NAMALWA (cell line): Measurements from ENCODE around the gene AJAP1.
A peak's percentile ranks its signal among the peaks of the same experiment; 100 is the strongest.

Experiments
- DNase-seq: peaks from one replicate; pipeline ENCODE4 v3.0.0-alpha.2; 2015; ENCODE audit warnings: low spot score

The AJAP1 gene

DNA sequence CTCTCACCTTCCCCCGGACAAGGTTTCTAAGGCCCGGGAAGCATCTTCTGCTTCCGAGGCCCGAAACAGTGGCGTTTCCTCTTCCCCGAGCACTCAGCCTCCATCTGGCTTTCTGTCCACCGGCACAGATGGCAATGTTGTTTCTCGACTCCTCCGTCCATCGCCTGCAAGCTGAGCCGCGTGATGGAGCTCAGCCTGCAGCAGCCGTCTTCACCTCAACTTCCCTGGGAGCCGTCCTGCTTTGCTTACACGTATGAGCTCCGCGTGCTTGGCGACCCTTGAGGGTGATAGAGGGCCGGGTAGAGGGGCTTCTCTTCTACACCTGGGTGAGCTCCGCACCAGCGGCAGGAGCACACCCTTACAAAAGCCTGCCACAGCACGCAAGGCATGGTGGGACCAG, 80.4 kb downstream of the AJAP1 start:
- DNase-seq: no peak

DNA sequence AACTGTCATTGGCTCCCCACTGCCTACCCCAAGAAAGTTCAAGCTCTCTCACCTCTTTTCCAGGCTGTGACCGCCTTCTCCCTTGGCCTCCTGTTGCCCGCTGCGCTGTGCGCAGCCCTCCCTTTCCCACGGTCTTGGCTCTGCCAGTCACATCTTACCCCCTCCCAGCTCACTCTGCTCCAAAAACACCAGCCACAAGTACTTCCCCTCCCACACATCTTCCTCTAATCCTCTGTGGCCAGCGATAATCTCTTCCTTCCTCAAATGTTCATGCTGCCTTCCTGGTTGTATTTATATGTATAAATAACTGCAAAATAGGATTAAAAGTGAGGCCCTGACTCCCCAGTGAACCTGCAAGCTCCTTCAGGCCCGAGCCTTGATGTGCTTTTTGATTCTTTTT, 81.8 kb downstream of the AJAP1 start:
- DNase-seq: no peak

DNA sequence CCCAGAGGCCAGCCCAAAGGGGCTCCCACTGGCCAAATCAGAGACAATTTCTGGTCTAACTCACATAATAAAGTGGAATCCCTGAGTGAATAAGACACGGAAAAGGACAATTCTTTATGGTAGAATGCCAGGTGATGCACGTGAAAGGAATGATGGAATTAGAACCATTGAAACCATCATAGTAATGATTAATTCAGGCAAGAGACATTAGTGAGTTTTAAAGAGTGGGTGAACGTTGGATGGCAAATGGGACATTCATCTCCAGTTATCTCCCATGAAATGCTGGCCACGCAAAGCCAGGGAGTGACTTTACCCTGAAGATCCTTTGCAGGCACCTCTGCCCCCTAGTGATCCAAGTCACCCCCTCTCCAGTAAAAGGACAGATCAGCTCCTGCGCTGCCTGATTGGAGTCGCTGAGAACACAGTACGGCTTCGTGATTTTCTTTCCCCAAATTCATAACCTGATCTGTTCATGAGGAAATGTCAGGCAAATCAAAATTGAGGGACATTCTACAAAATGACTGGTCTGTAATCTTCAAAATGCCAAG, 87.5 kb downstream of the AJAP1 start:
- no peak for DNase-seq

DNA sequence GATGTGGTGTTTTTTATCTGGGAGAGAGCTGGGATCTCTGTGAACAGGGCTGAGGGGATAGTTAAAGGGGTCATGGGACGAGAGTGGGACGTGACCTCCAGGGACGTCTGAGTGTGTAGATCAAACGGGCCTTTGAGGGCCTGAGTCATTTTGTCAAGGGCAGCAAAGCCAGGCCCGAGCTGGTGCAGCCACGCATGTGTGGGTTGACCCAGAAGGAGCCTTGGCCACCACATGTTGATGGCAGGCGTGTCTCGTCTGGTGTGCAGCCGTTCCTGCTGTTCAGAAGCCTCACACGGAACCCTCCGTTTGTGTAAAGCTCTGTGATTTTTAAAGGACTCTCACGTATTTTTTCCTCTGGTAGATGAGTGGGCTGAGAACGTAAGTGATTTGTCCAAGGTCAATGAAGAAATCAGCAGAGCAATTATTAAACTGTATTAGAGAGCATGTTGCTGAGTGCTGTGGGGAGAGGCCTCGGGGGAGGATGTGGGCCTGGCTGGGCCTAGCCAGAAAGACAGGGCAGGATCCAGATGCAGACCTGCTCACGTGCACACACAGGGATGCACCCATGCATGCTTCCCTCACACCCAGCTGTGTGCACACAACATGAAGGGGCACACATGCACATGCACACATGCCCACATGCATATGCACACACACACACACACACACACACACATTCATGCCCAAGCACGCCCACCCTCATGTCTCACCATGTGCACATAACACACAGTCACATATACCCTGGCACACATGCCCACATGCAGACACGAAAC, 89.8 kb downstream of the AJAP1 start:
- peak; percentile 19 for DNase-seq

DNA sequence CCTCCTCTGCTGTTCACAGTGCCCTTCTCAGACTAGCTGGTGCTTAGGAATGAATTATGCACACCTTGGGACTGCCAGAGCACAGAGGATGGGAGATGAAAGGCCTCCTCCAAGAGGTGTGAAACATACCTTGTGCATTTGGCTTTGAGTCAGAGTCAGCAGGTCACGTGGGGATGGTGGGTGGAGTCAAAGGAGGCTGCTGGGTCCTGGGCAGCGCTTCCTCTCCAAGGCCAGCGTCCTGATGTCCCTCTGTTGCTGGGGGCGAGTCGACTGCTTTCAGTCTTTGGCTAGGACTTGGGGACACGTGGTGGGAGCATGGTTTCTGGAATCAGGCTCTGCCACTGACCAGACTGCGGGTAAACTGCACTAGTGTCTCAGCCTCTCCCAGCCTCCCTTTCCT, 91.2 kb downstream of the AJAP1 start:
- no peak for DNase-seq

DNA sequence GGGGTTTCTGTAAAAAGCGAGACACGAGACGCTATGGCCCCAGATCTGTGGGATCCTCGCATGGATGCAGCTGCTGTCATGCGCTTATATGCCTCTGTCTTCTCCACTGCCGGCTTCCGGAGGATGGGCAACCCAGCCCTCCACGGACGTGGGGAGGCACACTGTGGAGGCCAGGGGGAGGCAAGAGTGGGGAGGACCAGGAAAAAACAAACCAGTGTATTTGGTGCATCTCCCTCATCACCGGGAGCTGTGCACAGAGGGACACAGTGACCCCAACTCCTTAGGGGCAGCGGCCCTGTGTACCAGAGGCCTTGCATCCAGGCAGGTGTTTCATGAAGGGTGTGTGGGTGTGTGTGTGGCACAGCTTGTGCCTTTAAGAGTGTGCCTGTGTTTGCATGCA, 95.0 kb downstream of the AJAP1 start:
- DNase-seq: no peak

DNA sequence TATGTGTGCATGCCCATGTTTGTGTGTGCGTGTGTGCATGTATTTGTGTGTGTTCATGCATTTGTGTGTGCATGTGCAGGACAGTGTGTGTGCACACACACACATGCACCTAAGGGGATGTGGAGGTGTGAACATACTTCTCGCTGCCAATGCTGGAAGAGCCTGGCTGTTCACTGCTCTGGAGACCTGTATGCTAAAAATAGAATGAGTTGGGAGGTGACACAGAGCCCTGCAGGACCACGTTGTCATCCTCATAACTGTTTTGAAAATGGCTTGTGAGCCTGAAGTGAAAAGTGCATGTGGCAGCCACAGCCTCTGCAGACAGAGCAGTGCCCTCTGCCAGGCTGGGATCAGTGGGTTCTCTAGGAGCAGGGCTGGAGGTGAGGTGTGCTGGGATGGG, 95.8 kb downstream of the AJAP1 start:
- DNase-seq: no peak

DNA sequence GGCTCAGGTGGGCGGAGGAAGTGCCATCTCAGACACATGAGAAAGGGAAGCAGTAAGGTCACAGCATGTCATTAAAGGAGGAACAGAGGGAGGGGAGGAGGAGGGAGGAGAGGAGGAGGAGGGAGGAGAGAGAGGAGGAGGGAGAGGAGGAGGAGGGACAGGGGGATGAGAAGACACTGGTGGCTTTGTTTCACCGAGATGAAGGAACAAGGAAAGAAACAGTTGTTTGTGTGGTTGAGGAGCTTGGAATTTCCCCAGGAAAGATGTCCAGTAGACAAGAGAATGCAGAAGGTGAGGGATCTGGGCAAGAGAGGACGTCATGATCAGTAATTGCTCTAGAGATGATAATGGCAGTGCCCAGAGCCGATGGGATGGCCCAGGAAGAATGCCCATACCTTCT, 97.7 kb downstream of the AJAP1 start:
- DNase-seq: no peak

DNA sequence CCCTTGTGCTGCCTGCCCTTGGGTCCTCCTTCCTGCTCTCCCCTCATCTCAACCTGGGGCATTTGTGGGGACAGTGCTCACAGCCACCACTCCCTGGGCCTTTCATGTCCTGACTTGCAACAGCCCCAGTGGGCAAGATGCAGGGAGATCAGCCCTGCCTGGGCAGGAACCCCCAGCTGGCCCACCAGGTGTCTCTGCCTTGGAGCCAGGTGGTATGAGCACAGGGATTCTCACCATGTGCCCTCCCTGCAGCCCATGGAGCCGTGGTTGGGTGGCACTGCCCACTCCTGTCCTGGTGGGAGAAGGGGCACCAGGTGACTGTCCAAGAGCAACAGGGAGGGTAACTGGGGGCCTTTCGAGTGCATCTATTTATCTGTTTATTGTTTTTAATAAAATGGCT, 100.4 kb downstream of the AJAP1 start:
- DNase-seq: no peak

DNA sequence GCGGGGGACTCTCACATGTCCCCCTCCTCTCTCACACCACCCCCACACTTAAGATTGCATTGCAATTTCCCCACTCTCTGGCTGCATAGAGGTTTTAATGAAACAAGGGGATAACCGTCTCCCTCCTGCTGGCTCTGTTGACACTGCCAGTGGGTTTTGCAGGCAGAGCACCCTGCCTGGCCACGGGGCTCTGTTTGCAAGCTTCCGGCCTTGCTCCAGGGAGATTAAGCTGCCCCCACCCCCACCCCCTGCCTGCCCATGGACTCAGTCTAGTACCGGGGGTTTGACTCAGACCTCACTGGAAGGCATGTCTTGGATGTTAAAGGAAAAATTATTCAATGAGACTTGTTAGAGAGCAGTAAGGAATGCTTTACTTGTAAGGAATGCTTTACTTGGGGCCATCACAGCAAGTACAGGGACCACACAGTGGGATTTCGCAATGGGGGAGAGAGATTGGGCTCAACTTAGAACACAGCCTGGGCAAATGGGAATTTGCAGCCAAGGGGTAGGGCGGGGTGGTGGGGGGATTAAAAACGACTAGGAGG, 101.0 kb downstream of the AJAP1 start:
- DNase-seq: no peak

DNA sequence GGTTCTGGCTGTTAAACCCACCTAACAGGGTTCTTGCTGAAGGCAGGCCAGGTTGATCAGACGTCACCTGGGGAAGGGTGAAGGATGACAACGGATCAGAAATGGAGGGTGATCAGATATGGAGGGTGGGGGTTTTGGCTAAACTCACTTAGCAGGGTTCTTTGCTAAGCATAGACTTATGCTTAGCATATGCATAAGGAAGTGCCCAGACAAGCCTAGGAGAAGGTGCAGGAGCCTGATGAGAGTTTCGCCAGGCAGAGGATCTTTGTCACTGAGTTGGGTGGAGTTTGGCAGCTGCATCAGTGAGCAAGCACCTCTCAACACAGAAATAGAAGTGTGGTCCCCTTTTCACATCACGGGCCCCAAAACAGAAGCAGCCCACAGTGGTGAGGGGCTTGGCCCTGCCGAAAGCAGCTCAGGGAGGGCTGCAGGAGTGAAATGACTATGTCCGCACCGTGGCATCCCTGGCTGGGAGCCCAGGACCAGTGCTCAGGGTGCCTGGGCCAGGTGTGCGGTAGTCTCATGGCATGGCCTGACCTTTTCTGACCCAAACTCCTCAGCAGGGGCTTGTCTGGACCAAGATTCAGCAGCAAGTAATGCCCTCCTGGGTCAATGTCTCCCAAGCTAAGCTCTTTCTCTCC, 101.6 kb downstream of the AJAP1 start:
- DNase-seq: no peak

DNA sequence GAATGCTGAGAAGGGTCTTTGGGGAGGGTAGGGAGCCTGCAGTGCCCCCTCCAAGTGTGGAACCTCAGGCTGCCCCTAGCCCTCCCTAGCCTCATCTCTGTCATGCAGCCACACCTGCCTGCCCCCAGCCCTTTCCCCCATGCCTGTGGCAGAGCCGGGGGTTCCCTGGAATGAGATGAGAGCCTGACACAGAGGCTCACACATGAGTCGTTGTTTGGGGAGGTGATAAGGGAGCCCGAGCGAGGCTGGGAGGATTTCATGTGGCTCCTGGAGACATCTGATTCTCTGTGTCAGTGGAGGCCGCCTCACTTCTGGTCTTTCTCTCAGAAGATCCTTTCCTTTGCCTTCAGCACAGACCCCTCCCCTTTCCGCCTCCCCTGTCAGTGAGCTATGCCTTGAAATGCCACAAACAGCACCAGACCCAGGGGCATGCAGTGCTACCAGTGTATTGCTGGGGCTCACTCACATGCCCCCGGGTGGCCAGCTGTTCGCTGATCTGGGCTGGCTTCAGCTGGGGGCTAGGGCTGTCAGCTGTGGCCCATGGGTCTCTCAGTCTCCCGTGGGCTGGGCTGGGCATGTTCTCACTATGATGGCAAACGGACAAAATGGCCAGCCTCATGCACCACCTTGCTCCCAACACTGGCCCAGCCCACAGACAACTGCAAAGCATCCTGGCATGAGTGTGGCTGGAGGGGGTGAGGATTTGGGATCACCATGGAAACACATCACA, 102.6 kb downstream of the AJAP1 start:
- DNase-seq: no peak

DNA sequence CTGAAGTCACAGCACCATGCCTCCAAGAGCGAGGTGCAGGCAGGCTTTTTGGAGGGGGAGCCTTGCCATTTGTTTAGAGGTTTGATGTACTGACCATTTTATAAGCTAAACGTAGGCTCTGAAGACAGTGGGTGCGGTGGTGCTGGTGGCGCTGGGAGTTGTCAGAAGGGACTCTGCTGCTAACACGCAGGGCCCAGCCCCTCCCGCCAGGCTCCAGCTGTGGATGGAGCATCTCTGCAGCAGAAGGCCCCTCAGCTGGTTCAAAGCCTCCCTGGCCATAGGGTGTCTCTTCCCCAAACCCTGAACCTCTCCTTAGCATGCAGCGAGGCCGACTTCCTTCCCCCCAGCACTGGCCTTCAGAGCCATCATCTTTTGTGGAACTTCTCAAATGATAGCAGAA, 105.3 kb downstream of the AJAP1 start:
- no peak for DNase-seq

DNA sequence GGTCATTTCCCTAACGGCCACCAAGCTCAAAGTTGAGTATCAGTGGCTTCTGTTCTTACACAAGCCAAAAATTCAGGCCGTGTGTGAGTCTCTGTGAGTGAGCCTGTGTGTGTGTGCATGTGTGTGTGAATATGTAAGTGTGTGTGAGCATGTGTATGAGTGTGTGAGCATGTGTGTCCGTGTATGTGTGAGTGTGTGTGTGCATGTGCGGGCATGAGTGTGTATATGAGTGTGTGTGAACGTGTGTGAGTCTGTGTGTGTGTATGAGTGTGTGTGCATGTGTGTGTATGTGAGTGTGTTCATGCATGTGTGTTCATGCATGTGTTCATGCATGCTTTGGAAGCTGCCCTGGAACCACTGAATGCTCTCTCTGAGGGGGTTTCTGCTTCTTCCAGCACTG, 105.7 kb downstream of the AJAP1 start:
- DNase-seq: no peak

DNA sequence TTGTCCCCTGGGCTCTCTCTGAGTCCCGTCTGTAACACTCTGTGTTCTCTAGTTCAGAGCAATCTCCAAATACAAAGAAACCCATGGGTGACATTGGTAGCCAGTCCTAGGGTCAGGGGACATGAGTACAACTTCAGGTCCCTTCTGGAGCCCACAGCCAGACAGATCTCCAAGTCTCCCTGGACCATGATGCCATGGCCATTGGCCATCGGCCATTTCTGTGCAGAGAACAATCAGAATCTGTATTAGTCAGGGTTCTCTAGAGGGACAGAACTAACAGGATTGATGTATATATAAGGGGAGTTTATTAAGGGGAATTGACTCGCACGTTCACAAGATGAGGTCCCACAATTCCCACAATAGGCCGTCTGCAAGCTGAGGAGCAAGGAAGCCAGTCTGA, 106.9 kb downstream of the AJAP1 start:
- no peak for DNase-seq

DNA sequence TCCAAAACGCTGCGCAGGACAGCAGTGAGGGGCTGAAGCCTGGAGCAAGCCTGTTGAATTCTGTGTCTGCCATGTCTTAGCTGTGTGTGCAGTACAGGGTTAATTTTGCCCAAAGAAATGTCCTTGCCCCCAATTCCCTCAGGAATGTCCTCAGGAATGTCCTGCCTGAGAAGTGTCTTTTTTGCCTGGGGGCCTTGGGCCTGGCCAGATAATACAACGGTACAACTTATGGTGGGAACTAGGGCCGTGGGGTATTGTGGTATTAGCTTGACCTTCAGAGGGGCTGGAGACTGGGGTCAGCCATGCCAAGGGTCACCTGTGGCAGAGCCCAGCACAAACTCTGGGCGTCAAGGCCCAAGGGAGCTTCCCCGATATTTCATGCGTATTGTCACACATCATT, 107.7 kb downstream of the AJAP1 start:
- DNase-seq: no peak

DNA sequence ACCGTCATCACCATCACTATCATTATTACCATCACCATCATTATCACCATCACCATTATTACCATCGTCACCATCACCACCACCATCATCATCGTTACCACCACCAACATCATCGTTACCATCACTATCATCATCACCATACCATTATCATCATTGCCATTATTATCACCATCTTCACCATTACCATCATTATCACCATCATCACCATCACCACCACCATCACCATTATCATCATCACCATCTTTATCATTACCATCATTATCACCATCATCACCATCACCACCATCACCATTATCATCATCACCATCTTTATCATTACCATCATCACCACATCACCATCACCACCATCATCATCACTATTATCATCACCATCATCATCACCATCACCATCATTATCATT, 112.9 kb downstream of the AJAP1 start:
- DNase-seq: no peak

DNA sequence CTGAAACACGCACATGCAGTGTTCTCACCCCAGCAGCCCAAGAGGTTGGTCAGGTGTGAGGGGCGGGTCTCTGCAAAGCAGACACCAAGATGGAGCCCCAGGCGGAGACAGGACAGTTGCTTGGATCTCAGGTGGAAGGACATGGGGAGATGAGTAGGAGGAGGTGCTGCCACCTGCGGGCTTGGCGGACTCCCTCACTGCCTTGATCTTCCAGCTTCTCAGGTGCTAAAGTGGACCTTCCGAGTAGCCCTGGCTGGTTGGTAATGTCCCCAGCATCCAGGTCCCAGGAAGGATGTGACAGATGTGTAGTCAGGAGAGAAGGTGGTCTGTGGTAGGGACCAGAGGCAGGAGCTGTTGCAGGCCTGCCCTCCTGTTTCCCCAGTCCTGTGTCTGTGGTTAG, 114.1 kb downstream of the AJAP1 start:
- no peak for DNase-seq

DNA sequence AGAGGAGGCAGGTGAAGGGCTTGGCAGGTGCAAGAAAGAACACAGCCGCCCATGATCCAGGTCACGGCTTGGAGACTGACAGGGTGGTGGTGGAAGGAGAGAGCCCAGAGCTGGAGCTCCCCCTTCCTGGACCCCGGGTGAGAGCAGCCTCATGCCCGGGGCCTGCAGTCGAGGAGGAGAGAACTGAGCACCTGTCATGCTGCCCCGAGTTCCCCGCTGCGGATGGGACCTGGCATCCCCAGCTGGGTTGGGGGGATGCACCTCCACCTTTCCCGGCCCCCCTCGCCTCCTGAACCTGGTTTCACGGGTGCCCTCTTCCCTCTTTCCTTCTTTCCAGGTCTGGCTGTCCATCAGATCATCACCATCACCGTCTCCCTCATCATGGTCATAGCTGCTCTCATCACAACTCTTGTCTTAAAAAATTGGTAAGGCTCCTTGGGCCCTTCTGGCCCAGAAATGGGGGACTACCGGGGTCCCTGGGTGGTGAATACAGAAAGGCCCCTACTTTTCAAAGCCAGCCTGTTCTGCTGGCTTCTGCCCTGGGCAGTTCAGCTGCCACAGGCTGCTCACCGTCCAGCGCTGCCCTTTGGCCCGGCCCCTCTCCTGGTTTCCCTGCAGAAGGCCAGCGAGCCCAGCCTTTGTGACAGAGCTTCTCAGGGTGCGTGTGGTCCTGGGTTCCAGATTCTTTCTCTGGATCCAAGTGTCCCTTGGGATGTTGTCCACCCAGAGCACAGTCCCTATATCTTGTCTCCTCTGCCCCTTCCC, 115.3 kb downstream of the AJAP1 start:
- no peak for DNase-seq

DNA sequence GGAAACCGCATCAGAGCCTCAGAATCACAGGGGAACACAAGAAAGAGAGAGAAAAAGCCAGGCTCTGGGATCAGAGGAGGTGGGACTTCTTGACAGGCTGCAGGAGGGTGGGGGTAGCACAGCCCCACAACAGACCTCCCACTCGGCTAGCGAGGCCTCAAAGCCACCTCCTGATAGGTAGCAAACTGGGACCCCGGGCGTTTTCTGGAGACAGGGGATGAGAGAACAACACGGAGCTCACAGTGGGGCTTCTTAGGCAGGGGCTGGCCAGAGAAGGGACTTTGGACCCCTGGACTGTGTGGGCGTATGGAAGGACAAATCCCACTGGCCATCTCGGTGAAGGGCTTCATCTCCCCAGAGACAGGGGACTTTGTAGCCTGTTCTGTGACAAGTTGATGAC, 116.3 kb downstream of the AJAP1 start:
- DNase-seq: no peak

DNA sequence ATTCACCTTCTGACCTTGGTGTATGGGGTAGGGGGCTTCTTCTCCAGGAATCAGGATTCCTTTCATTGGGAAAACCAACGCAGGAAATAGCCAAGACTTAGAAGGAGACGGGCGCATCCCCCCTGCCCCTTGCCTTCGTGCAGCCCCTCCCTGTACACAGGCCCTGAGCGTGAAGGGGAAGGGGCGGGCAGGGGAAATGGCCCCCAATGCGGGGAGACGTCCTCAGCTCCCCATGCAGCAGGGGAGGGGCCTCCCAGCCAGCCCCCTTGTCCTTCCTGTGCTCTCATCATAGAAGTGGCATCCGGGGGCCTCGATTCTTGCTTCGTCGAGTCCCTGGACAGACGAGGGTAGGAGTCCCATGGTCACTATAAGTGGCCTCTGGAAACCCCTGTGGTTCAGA, 116.9 kb downstream of the AJAP1 start:
- DNase-seq: no peak

DNA sequence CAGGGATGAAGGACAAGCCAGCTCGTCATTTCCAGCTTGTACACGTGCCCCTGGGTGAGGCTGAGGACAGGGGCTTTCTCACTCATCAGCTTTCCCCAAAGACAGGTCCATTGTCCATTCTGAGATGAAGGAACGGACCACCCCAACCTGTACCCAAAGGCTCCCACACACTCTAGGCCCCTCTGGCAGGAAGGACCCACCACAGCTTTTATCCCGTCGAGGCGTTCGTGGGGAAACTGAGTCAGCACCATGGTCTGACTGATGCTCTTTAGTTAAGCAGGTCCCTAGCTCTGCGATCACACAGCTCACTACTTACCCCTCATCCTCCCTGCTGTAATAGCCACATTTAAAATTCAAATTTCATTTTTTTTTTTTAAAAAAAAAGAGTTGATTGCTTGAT, 117.3 kb downstream of the AJAP1 start:
- DNase-seq: no peak
